ENCODE data around the gene CFAP77. TPM values are rescaled to one million over a fixed set of nuclear protein-coding genes. Genes with fewer than 3 reads are reported as not detected.

Gene CFAP77
- total and polyA plus RNA-seq, 2 of the 8 experiments (the other 6 are each of a cell fraction or from before 2014, with no cell fraction given), result 0.63 to 0.97 TPM

DNA sequence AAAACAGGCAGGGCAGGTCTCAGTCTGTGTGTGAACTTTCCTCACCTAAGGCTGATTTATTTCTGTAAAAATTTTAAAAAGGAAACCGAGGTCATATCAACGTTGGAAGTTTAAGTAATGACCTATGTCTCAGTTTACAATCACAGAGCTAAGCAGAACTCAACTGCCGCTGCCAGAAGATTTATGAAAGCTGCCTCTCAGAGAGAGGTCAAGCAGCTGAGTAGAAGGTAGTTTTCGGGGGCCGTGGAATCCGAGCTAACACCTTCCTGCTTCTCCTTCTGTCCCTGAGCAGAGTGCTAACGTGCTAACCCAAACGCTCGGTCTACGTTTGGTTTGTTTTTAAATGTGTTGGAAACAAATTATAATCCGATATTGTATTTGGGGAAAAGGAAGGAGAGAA, 14.5 kb upstream of the CFAP77 start:
- Histone ChIP-seq H4K20me1 (replicated peaks in 1 of 2; ENCODE audit: control insufficient read depth in 1 of 2, insufficient read depth in 2 of 2, low read length in 2 of 2) (no peaks in the 10 kb centered on the region), H3K18ac (ENCODE audit: extremely low read depth, low read length) (no peak overlapping the region), H3K9ac (replicated peaks in 1 of 4; ENCODE audit: extremely low read depth in 1 of 4, low read depth in 3 of 4, low read length in 3 of 4) (no peak overlapping the region), H2BK120ac (replicated peaks; ENCODE audit: low read depth, low read length) (no peak overlapping the region), H3K23me2 (ENCODE audit: low read depth, low read length) (no peaks in the 10 kb centered on the region), H3K79me1 (ENCODE audit: low read depth, low read length) (no peaks in the 10 kb centered on the region), H3K79me2 (ENCODE audit: control insufficient read depth in 1 of 2, insufficient read depth in 2 of 2, low read length in 2 of 2) (no peaks in the 10 kb centered on the region), H2BK12ac (ENCODE audit: low read depth, low read length) (no peak overlapping the region), H4K91ac (replicated peaks; ENCODE audit: insufficient read length, low read length) (no peak overlapping the region), H3K4me2 (ENCODE audit: insufficient read depth in 1 of 2, low read depth in 2 of 2, low read length in 2 of 2) (no peak overlapping the region), H2AK5ac (ENCODE audit: low read depth, low read length) (no peak overlapping the region), H4K5ac (ENCODE audit: insufficient read length, low read depth, low read length) (no peak overlapping the region), H3K9me3 (ENCODE audit: insufficient read depth in 2 of 2, low read depth in 1 of 2, low read length in 1 of 2) (no peaks in the 10 kb centered on the region), H3K36me3 (ENCODE audit: control insufficient read depth in 2 of 4, insufficient read depth in 4 of 4, low read length in 3 of 4) (peaks cover 36 to 81% (median 67%) of the 10 kb centered on the region in 4 experiments), H3K14ac (ENCODE audit: insufficient read length) (no peak overlapping the region), H3K23ac (ENCODE audit: insufficient read length) (no peak overlapping the region), H3K4ac (replicated peaks; ENCODE audit: insufficient read length, low read depth, low read length) (no peak overlapping the region), H2BK20ac (ENCODE audit: low read length) (no peak overlapping the region), H3K27ac (ENCODE audit: low read depth, low read length) (no peak overlapping the region), H2AFZ (ENCODE audit: low read length) (no peak overlapping the region), H3K4me3 (ENCODE audit: extremely low read depth in 1 of 4, insufficient read depth in 2 of 4, low read depth in 3 of 4, low read length in 4 of 4) (no peak overlapping the region), H3K56ac (replicated peaks; ENCODE audit: insufficient read length, low read depth, low read length) (no peak overlapping the region), H4K8ac (ENCODE audit: extremely low read depth, insufficient read depth, low read length) (no peak overlapping the region), H2BK15ac (ENCODE audit: low read length) (no peak overlapping the region), H3K27me3 (replicated peaks in 1 of 4; ENCODE audit: control insufficient read depth in 3 of 4, extremely low read depth in 1 of 4, insufficient read depth in 3 of 4, low read length in 3 of 4) (no peaks in the 10 kb centered on the region), H3K4me1 (replicated peaks in 1 of 4; ENCODE audit: control insufficient read depth in 3 of 4, insufficient read depth in 4 of 4, low read length in 3 of 4) (no peaks in the 10 kb centered on the region), H2BK5ac (ENCODE audit: low read depth, low read length) (no peak overlapping the region)
- ChIA-PET CTCF (ENCODE audit: partially characterized antibody) (interaction anchor here (1.0 kb wide), 1 partner anchor 255 kb away, joined by 3 read pairs; no protein-coding TSS in a partner anchor), POLR2A (ENCODE audit: partially characterized antibody) (interaction anchor here (1.4 kb wide), 1 partner anchor 9 kb away, joined by 5 read pairs; no protein-coding TSS in a partner anchor)
- DNase-seq (ENCODE audit: low read depth in 1 of 2, low spot score in 2 of 2) (no peak), FAIRE-seq (no peak)
- WGBS, 2 experiments (ENCODE audit: extremely low coverage in 1 of 2, insufficient coverage in 1 of 2, insufficient read length in 1 of 2, insufficient replicate concordance in 2 of 2, low coverage in 1 of 2, low lambda C conversion rate in 2 of 2, missing lambda C conversion rate in 1 of 2), result 87 to 100% methylated on average over 1 to 11 of the region's 11 CpGs
- TF ChIP-seq CREB1 (IDR thresholded peaks at IDR 0.05) (no peak), POLR2AphosphoS5 (IDR thresholded peaks at IDR 0.05; ENCODE audit: low read depth, low read length) (no peak), JUN (IDR thresholded peaks at IDR 0.05; ENCODE audit: low read depth, low read length) (no peak), SP4 (IDR thresholded peaks at IDR 0.05; ENCODE audit: low read length) (no peak), SIRT6 (IDR thresholded peaks at IDR 0.05; ENCODE audit: low read length) (no peak), KDM1A (IDR thresholded peaks at IDR 0.05; ENCODE audit: borderline replicate concordance, low read length) (no peak), TAF7 (optimal IDR thresholded peaks at IDR 0.05; ENCODE audit: borderline replicate concordance, low read depth, low read length) (no peak), CBX8 (IDR thresholded peaks at IDR 0.05; ENCODE audit: borderline replicate concordance, low read depth, low read length) (no peak), CBX5 (IDR thresholded peaks at IDR 0.05; ENCODE audit: low read depth, low read length) (no peak), MAFK (IDR thresholded peaks at IDR 0.05; ENCODE audit: low read depth, low read length) (no peak)

Measured in H1 (cell line).